Effector CD4-positive, alpha-beta T cell (primary cell): Measurements from ENCODE around the gene TSHZ1.
"Not testable (repeated sequence)": the region's sequence is repeated elsewhere in the genome, so short reads cannot be mapped to it uniquely, and the experiment has no call there.

Source experiments
- DNase-seq: peaks from one replicate; pipeline ENCODE4 v3.0.0-alpha.2; 2020

The TSHZ1 gene

DNA sequence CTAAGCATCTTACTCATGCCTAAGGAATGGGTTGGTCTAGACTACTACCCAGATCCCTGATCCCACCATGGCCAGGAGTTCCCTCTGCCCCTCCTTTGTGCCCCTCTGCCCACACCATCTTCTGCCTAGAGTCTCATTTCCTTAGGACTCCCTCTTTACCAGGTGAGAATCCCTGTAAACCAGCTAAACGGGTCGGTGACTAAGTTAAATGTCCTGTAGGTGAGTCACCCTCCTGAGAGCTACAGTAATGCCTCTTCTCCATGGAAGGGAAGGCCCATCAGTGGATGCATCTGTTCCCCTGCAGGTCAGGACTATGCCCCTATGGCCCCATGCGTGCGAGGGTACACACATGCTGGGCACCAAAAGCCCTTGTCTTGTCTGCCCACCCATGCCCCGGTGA is 27.1 kb upstream of the TSHZ1 start:
- DNase-seq: no peak

DNA sequence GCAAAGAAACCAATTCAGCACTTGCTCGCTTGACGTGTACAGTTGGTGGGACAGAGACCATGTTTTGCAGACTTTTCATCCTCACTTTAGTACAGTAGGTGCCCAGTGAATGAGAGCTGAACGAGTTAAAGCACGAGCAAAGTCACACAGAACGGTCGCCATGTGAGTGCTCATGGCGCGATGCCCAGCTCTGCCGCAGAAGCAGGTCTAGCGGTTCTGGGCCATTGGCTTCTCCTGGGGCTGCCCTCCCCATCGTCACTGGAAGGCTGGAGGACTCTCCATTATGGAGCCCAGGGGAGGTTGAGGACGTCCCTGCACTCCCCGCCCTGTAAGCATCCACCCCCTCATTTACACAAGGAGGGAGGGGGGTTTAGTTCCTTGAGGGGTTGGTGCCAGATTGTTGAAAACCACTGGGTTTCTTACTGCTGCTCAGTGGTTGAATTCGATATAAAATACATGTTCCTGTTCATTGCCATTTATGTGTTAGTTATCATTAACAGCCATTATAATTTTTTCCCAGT is 26.6 kb upstream of the TSHZ1 start:
- DNase-seq: no peak

DNA sequence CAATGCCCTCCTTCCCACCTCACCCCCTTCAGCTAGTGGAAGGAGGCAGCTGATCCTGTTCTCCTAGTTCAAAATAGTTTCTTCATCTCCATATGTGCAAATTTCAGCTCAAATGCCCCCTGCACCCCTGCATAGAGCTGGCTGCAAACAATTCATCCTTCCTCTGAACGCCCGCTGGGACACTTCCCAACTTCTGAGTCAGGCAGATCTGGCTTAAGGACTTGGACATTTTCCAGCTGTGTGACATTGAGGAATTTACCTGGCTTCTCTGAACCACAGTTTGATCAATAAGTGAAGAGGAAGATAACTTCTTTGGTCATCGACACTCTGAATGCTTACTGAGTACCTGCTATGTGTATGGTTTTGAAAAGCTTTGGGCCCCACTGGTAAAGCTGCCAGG is 25.1 kb upstream of the TSHZ1 start:
- no peak for DNase-seq

GRCh38 chr18:75187702-75188101 is 22.9 kb upstream of the TSHZ1 start:
- not testable (repeated sequence) for DNase-seq

GRCh38 chr18:75189696-75190095 is 20.9 kb upstream of the TSHZ1 start:
- DNase-seq: no peak

DNA sequence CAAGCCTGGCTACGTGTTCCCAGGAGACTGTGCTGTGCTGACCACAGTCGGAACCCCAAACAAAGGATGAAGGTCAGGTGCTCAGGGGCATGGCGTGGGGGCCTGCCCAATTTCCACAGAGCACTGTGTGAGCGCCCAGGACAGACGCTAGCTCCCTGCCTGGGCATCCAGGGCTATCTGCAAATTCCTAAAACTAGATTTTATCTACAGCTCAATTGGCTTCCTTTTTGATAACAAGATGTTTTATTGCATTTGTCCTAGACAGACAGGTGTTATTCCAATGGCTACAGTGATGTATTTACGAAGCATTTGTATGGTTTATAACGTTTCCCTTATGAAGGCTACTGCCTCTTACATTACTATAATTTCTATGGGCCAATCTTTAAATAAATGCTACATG is 17.7 kb upstream of the TSHZ1 start:
- DNase-seq: no peak

DNA sequence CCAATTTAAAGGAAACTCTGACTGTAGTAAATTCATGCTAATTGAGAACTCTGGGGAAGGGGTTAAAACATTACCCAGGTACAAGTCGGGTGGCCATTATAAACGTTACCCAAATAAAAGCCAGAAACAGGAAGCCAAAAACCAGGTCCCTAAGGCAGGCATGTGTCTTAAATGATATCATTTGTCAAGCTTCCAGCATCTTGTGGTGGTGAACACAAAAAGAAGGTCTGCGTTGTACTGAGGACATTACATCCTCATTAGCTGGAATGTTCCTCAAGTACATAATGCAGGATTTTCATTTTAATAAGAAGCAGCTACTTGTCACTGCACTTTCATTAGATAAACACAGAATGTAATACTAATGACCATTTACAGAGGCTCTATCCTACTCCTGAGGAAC is 12.6 kb upstream of the TSHZ1 start:
- no peak for DNase-seq

- DNase-seq: no peak
Observed at GRCh38 chr18:75199327-75199726, 11.3 kb upstream of the TSHZ1 start.

GRCh38 chr18:75200071-75200470 is 10.5 kb upstream of the TSHZ1 start:
- DNase-seq: no peak

- DNase-seq: no peak
Observed at GRCh38 chr18:75200605-75201280, 9.9 kb upstream of the TSHZ1 start.

DNA sequence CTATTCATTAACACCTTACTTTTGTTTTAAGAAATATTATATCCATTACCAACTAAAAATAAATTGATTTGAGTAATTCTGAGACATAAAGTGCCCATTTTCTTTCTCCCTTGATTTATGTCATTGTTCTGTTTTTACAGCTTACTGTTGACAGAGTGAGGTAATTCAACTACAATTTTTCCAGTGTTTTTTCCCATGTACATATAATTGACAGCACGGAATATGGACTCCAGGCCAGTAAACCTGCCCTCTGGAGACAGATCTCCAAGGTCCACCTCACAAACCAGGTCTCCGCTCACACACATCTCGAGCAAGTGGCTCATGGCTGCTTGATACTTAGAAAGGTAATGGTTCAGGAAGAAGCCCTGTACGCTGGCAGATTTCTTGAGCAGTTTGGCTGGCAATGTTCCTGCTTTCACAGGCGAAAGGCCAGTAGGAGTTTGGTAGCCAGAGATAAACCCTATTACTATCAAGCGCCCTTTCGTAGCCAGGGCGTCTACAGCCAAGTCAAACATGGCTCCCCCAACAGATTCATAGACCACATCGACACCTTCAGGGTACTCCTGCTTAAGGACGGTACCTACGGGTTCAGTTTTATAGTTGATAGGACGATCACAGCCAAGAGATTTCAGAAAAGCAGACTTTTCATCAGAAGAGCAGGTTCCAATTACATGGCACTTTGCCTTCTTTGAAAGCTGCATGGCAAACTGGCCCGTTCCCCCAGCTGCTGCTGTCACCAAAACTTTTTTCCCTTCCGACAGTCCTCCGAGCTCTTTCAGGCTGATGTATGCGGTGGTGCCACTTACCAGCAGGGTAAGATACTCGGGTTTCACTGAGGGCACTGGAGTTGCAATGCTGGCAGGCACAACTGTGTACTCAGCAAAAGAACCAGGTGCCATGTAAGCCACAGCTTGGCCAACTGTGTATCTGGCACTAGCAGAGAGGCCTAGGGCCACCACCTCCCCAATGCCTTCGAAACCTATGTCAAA is 9.0 kb upstream of the TSHZ1 start:
- no peak for DNase-seq

DNA sequence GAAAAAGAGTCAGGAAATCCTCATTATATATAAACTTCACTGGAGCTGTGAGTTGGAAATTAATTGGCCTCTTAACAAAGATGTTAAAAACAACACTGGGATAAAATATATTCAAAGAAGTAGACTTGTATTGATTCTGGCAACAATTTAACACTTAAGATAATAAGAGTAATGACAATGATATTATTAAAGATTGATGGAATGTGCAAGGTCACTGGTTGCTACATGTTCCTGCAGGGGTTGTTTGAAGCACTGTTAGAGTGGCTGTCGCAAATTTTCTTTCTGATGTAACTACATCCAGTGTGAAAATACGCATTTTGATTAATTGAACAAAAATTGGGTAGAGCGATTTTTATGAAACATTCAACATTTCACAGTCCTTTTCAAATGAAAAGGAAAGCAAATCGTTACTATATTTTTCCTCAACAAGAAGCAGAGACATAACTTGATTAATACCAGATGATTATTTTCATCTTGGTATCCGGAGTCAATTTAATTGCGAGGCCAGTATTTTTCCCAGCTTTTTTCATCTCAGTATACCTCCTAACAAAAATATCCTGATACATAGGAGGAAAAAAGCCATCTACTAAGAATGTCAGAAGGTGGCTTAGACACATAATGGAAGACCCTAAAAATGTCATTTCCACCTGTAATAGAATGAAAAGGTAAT is 7.8 kb upstream of the TSHZ1 start:
- no peak for DNase-seq

DNA sequence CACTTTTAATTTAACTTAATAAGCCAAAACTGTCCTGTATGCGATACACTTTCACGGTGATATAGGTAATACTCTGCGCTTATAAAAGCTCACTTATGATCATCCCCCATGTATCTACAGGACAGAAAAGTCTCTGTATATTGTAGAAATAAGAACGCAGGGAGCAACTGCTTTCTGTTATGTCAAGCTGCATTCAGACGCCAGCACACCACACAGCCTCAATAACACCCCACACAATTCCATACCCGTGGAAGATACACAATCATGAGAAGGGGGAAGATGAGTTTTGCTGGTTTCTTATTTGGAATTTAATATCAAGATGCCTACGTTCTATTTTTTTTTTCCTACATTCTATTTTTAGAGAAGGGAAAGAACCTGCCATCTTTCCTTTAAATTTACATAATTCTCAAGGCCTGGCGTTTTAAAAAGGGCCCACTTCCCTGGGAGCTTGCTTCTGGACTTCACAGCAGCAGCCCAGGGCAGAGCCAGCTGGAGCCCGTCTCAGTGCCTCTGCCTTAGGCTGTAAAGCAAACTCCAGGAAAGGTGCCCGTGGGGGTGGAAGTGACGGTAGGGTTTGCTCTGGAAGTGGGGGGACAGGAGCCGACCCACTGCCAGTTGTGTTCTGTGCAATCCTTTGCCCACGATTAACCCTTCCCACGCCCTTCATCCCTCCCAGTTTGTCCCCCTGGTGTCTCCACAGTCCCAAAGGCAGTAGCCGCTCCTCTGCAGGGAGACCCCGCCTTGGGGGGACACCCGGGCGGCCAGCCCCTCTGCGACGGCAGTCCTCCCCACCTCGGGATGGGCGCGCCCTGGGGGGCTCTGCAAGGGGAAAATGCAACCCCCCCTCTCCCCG is 7.0 kb upstream of the TSHZ1 start:
- no peak for DNase-seq

DNA sequence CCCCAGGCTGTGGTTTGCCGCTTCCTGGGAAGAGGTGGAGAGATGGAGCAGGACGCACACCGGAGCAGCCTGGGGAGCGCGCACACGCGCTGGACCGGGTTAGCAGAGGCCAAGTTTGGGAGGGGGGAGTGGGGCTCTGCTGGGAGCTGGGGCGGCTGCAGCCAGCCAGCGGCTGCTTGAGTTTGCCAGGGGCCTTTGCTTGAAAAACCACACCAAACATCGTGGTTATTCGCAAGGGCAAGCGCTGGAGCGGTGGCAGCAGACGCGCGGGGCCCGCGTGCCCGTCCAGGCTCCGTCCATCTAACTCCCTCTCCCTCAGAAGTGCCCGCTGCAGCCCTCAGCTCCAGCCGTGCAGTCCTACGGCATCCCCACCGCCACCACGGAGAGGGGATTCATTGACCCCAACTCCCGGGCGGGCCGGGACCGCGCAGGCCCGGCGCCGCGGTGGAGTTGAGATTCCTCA is 6.3 kb upstream of the TSHZ1 start:
- DNase-seq: no peak

DNA sequence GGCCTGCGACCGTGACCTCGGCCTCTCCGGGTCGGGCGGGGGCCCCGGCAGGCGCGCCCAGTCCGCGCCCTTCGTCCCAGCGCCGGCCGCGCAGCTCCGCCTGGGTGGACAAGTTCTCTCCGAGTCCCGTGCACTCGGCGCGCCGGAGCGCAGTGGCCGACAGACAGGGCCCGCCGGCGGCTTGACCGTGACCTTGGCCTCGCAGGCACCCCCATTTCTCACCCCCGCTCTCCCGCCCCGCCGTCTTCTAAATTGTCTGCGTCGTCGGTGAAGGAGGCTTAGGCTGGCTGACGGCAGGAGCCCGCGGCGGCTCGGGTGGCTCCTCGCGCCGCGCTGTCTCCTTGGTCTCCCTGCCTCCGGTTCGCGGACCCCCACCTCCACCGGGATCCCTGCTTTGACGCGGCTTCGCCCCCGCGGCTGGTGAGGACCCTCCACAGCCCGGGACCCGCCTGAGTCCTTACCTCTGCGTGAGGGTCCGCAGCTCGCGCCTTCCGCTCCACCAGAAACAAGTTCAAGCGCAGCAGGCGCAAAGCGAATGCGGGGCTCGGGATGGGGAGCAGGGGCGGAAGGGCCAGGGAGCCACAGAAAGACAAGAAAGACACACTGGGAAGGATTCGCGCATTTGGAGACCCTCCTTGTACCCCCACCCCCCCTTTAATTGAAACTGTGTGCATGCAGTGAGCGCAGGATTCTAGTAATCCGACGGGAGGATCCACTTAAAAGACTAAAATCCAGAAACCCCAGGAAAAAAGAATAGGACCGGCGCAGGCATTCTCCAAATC is 5.7 kb upstream of the TSHZ1 start:
- no peak for DNase-seq

- DNase-seq: no peak
Observed at GRCh38 chr18:75205514-75206132, 5.0 kb upstream of the TSHZ1 start.

DNA sequence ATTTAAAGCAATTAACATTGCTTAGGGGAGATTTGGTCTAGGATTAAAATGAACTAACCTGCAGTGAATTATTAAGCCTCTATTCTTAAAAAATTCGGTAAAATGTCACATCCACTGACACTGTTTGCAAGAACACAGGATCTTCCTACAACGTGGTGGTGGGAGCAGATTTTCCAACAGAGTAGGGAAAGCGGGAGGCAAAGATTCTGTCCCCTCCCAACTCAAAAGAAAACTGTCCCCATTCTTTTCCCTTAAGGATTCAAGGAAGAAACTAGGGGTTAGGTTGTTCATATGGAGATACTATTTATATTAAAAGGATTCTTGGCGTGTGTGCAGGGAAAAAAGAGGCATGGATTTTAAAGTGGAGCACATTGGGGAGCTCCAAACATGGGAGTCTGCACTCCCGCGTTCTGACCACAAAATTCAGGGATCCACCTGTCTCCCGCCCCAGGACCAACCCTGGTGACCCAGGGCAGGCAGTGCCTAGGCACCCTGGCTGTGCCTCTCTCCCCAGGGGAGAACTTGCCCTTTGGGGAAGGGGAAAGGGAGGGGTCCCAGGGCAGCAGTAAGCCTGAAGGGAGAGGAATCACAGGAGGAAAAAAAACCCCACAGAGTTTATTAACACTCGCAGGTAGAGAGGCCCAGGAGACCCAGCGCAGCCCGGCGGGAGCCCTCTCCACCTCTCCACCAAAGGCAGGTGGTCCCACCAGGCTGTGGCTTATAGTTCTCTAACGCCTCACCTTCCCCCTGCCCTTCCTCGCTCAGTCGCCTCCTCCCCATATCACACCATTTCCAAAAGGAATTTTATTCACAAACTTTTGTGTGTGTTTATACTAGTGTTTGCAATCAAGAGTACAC is 3.9 kb upstream of the TSHZ1 start:
- no peak for DNase-seq

DNA sequence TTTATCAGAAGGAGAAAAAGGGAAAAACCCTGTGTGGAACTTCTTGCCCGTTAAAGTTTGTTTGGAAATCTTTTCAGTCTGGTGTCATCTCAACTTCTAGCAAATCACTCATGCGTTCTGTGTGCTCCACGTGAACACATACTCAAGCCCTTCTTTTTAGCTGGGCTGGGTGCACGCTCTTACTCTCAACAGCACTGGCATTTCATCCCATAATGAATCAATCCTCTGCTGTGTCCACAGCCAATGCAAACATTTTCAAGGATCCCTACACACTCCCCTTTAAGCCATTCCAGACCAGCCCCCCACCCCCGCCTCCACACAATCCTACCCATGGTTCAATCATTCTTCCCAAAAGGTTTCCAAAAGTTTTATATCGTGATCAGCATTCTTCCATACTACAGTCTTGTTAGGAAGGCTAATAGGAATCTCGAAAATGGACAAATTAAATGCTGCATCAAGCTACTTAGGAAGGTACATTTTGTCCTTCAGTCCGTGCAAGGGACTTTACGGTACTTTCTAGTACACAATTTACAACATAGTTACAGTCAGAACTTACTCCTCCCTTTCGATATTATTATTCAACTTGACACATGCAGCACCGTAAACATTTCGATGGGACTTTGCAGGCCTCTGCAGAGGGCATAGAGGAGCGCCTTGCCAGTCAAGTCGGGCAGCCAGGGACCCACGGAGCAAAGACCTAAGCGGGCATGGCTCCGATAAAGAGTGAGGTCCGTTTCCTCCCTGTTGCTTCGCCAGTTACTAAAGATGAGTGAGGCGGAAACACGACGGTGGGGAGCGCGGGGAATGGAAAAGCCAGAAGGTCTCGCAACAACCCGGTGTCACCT is 3.1 kb upstream of the TSHZ1 start:
- DNase-seq: no peak
